H1 (cell line): ENCODE measurements around the gene RNF168. TPM values are rescaled to one million over a fixed set of nuclear protein-coding genes. Genes with fewer than 3 reads are reported as not detected.

Experiments used
- CTCF ChIA-PET: fragments of 300-600 bp; sonication (Branson Sonifier 250); formaldehyde crosslinking; loops from one replicate; lab custom pipeline; 2021; ENCODE audit not compliant: partially characterized antibody; lab: Charles Lee
- POLR2A ChIA-PET: fragments of 300-600 bp; sonication (Branson Sonifier 250); formaldehyde crosslinking; loops from one replicate; lab custom pipeline; 2021; ENCODE audit warnings: inconsistent platforms; ENCODE audit not compliant: partially characterized antibody; lab: Charles Lee
- DNase-seq, 2 experiments: peaks; one replicate each; pipeline versions ENCODE4 v3.0.0 to v3.0.0-alpha.2; 2010 to 2022; ENCODE audit warnings: low spot score in 2 of 2, low read depth in 1 of 2, mixed read lengths in 1 of 2
- FAIRE-seq: peaks from 2 replicates; lab custom pipeline; 2011; peaks lifted over from hg19 to GRCh38; lab: Jason Lieb, UNC
- H2AFZ ChIP-seq: 2 replicates; pipeline ENCODE4 v1.8.1; 2012; ENCODE audit warnings: low read length, inconsistent platforms
- H2AK5ac ChIP-seq: 2 replicates; pipeline ENCODE4 v1.6.1; 2013; ENCODE audit warnings: low read depth, low read length
- H2BK120ac ChIP-seq: replicated peaks from 2 replicates; pipeline ENCODE3; 2013; ENCODE audit warnings: low read depth, low read length, inconsistent platforms
- H2BK12ac ChIP-seq: 2 replicates; pipeline ENCODE4 v1.6.1; 2013; ENCODE audit warnings: low read depth, low read length
- H2BK15ac ChIP-seq: 2 replicates; pipeline ENCODE4 v1.6.1; 2013; ENCODE audit warnings: low read length
- H2BK20ac ChIP-seq: 2 replicates; pipeline ENCODE4 v1.6.1; 2013; ENCODE audit warnings: low read length
- H2BK5ac ChIP-seq: 2 replicates; pipeline ENCODE4 v1.6.1; 2013; ENCODE audit warnings: low read depth, low read length
- H3K14ac ChIP-seq: 2 replicates; pipeline ENCODE4 v1.6.1; 2013; ENCODE audit warnings: inconsistent platforms; ENCODE audit not compliant: insufficient read length
- H3K18ac ChIP-seq: 2 replicates; pipeline ENCODE4 v1.6.1; 2013; ENCODE audit warnings: low read length; ENCODE audit errors: extremely low read depth
- H3K23ac ChIP-seq: 2 replicates; pipeline ENCODE4 v1.6.1; 2013; ENCODE audit warnings: inconsistent platforms; ENCODE audit not compliant: insufficient read length
- H3K23me2 ChIP-seq: 2 replicates; pipeline ENCODE4 v1.6.1; 2013; ENCODE audit warnings: low read depth, low read length
- H3K27ac ChIP-seq: 2 replicates; pipeline ENCODE4 v1.6.1; 2011; ENCODE audit warnings: low read depth, low read length, inconsistent platforms
- H3K27me3 ChIP-seq, 4 experiments: replicated peaks in 1 of 4; 1 replicate in 1 of 4; 2 replicates in 3 of 4; pipeline versions ENCODE4 v1.6.1 to v1.8.1; 2011 to 2013; ENCODE audit warnings: low read length in 3 of 4, mild to moderate bottlenecking in 3 of 4, inconsistent platforms in 2 of 4, mixed read lengths in 2 of 4, moderate library complexity in 1 of 4; ENCODE audit not compliant: control insufficient read depth in 3 of 4, insufficient read depth in 3 of 4; ENCODE audit errors: extremely low read depth in 1 of 4
- H3K36me3 ChIP-seq, 4 experiments: 2 replicates each; pipeline versions ENCODE4 v1.6.1 to v1.8.1; 2011 to 2013; ENCODE audit warnings: mild to moderate bottlenecking in 4 of 4, low read length in 3 of 4, moderate library complexity in 2 of 4, control low read depth in 1 of 4, inconsistent platforms in 1 of 4; ENCODE audit not compliant: insufficient read depth in 4 of 4, control insufficient read depth in 2 of 4
- H3K4ac ChIP-seq: replicated peaks from 2 replicates; pipeline ENCODE3; 2013; ENCODE audit warnings: low read length, low read depth, mixed read lengths, inconsistent platforms; ENCODE audit not compliant: insufficient read length
- H3K4me1 ChIP-seq, 4 experiments: replicated peaks in 1 of 4; 1 replicate in 1 of 4; 2 replicates in 3 of 4; pipeline versions ENCODE4 v1.6.1 to v1.8.1; 2011 to 2013; ENCODE audit warnings: low read length in 3 of 4, inconsistent platforms in 2 of 4, mixed read lengths in 1 of 4; ENCODE audit not compliant: insufficient read depth in 4 of 4, control insufficient read depth in 3 of 4
- H3K4me2 ChIP-seq, 2 experiments: 2 replicates each; pipeline versions ENCODE4 v1.6.1 to v1.8.1; 2011 to 2013; ENCODE audit warnings: low read depth in 2 of 2, low read length in 2 of 2, control low read depth in 1 of 2, inconsistent platforms in 1 of 2, mild to moderate bottlenecking in 1 of 2; ENCODE audit not compliant: insufficient read depth in 1 of 2
- H3K4me3 ChIP-seq, 4 experiments: fragments of 200-600, 300-600 bp in 1 of 4; sonication (generic), shearing (Covaris generic), sonication (Bioruptor Twin) in 1 of 4; 2 replicates each; pipeline versions ENCODE4 v1.5.1 to v1.8.1; 2011 to 2016; ENCODE audit warnings: low read length in 4 of 4, low read depth in 3 of 4, control low read depth in 2 of 4, inconsistent platforms in 2 of 4, mild to moderate bottlenecking in 2 of 4, mixed read lengths in 1 of 4, moderate library complexity in 1 of 4; ENCODE audit not compliant: insufficient read depth in 2 of 4; ENCODE audit errors: extremely low read depth in 1 of 4
- H3K56ac ChIP-seq: replicated peaks from 2 replicates; pipeline ENCODE3; 2013; ENCODE audit warnings: low read depth, mild to moderate bottlenecking, mixed read lengths, low read length, inconsistent platforms; ENCODE audit not compliant: insufficient read length
- H3K79me1 ChIP-seq: 2 replicates; pipeline ENCODE4 v1.6.1; 2013; ENCODE audit warnings: low read depth, low read length, control low read depth
- H3K79me2 ChIP-seq, 2 experiments: 2 replicates each; pipeline versions ENCODE4 v1.6.1 to v1.8.1; 2012 to 2013; ENCODE audit warnings: low read length in 2 of 2, mild to moderate bottlenecking in 2 of 2, inconsistent platforms in 1 of 2; ENCODE audit not compliant: insufficient read depth in 2 of 2, control insufficient read depth in 1 of 2
- H3K9ac ChIP-seq, 4 experiments: replicated peaks in 1 of 4; 1 replicate in 1 of 4; 2 replicates in 3 of 4; pipeline versions ENCODE4 v1.6.1 to v1.8.1; 2011 to 2013; ENCODE audit warnings: low read depth in 3 of 4, low read length in 3 of 4, control low read depth in 2 of 4, mild to moderate bottlenecking in 2 of 4, moderate library complexity in 2 of 4, inconsistent platforms in 1 of 4; ENCODE audit errors: extremely low read depth in 1 of 4
- H3K9me3 ChIP-seq, 2 experiments: 2 replicates each; pipeline versions ENCODE4 v1.6.1 to v1.8.1; 2012 to 2013; ENCODE audit warnings: mild to moderate bottlenecking in 2 of 2, moderate library complexity in 2 of 2, control low read depth in 1 of 2, inconsistent platforms in 1 of 2, low read depth in 1 of 2, low read length in 1 of 2, mixed read lengths in 1 of 2; ENCODE audit not compliant: insufficient read depth in 2 of 2
- H4K20me1 ChIP-seq, 2 experiments: replicated peaks in 1 of 2; 2 replicates each; pipeline versions ENCODE3 to v1.8.1; 2011 to 2013; ENCODE audit warnings: inconsistent platforms in 2 of 2, low read length in 2 of 2, mild to moderate bottlenecking in 1 of 2; ENCODE audit not compliant: insufficient read depth in 2 of 2, control insufficient read depth in 1 of 2
- H4K5ac ChIP-seq: 2 replicates; pipeline ENCODE4 v1.6.1; 2013; ENCODE audit warnings: low read length, low read depth, mixed read lengths, inconsistent platforms; ENCODE audit not compliant: insufficient read length
- H4K8ac ChIP-seq: 2 replicates; pipeline ENCODE4 v1.8.0; 2013; ENCODE audit warnings: mild to moderate bottlenecking, moderate library complexity, low read length, inconsistent platforms; ENCODE audit not compliant: insufficient read depth; ENCODE audit errors: extremely low read depth
- H4K91ac ChIP-seq: replicated peaks from 2 replicates; pipeline ENCODE3; 2013; ENCODE audit warnings: low read length, mixed read lengths, inconsistent platforms; ENCODE audit not compliant: insufficient read length
- ATF3 ChIP-seq: IDR thresholded peaks from 2 replicates; pipeline ENCODE4 v1.6.1; 2011; ENCODE audit warnings: low read depth, mild to moderate bottlenecking, low read length; ENCODE audit not compliant: insufficient read depth
- CBX8 ChIP-seq: fragments of 300-800, 300-1000 bp; sonication (generic); IDR thresholded peaks from 2 replicates; pipeline ENCODE4 v1.7.1; 2016; ENCODE audit warnings: low read depth, low read length, borderline replicate concordance
- EGR1 ChIP-seq: IDR thresholded peaks from 2 replicates; pipeline ENCODE4 v1.6.1; 2011; ENCODE audit warnings: low read depth, low read length, borderline replicate concordance
- HDAC6 ChIP-seq: IDR thresholded peaks from one replicate; pipeline ENCODE4 v1.7.1; 2012; ENCODE audit warnings: low read depth, mild to moderate bottlenecking, inconsistent platforms, low read length, moderate library complexity
- MAX ChIP-seq: IDR thresholded peaks from 2 replicates; pipeline ENCODE4 v1.6.1; 2012; ENCODE audit warnings: inconsistent platforms
- NANOG ChIP-seq: IDR thresholded peaks from 2 replicates; pipeline ENCODE4 v1.6.1; 2011; ENCODE audit warnings: low read length, low read depth, mild to moderate bottlenecking, inconsistent platforms; ENCODE audit not compliant: insufficient read depth, poor library complexity, severe bottlenecking
- NRF1 ChIP-seq: IDR thresholded peaks from 2 replicates; pipeline ENCODE4 v1.6.1; 2011; ENCODE audit warnings: mild to moderate bottlenecking, low read depth, low read length, improper control_type of control experiment
- POLR2A ChIP-seq, 2 experiments: IDR thresholded peaks; 1 replicate in 1 of 2; 2 replicates in 1 of 2; pipeline ENCODE4 v1.6.1; 2011; ENCODE audit warnings: low read depth in 2 of 2, low read length in 2 of 2, mild to moderate bottlenecking in 2 of 2; ENCODE audit errors: control extremely low read depth in 1 of 2
- RBBP5 ChIP-seq: IDR thresholded peaks from 2 replicates; pipeline ENCODE4 v1.7.1; 2012; ENCODE audit warnings: low read depth, mild to moderate bottlenecking, inconsistent platforms, low read length, moderate library complexity, borderline replicate concordance
- SRF ChIP-seq: IDR thresholded peaks from 2 replicates; pipeline ENCODE4 v1.6.1; 2011; ENCODE audit warnings: mild to moderate bottlenecking, low read depth, low read length, moderate library complexity
- TBP ChIP-seq: IDR thresholded peaks from 2 replicates; pipeline ENCODE4 v1.6.1; 2011; ENCODE audit warnings: low read depth, low read length, improper control_type of control experiment
- TEAD4 ChIP-seq: IDR thresholded peaks from 2 replicates; pipeline ENCODE4 v1.6.1; 2012; ENCODE audit warnings: low read depth, low read length, inconsistent platforms, mixed read lengths
- WGBS, 2 experiments: shearing (Covaris generic) in 1 of 2; methylation state at CpG; one replicate each; pipeline versions ENCODE4 v1.1.6 to v1.1.7; 2013 to 2015; ENCODE audit warnings: low lambda C conversion rate in 2 of 2, mixed read lengths in 2 of 2, inconsistent platforms in 1 of 2, low coverage in 1 of 2, missing lambda C conversion rate in 1 of 2; ENCODE audit not compliant: insufficient replicate concordance in 2 of 2, insufficient coverage in 1 of 2, insufficient read length in 1 of 2; ENCODE audit errors: extremely low coverage in 1 of 2, missing lambda C conversion rate in 1 of 2; 5-methylcytosine and 5-hydroxymethylcytosine counted together
- polyA plus RNA-seq, 7 experiments: library from polyadenylated mRNA; depleted of rRNA in 3 of 7; stranded (reverse) in 5 of 7; unstranded in 2 of 7; fragments of >200 nt in 5 of 7; fragments of 200-250 nt in 2 of 7; gene quantifications; 1 replicate in 5 of 7; 2 replicates in 1 of 7; 4 replicates in 1 of 7; pipeline versions ENCODE4 v1.2.1 to v1.2.3, GENCODE V29; 2011 to 2013; ENCODE audit warnings: missing spikeins in 2 of 7, mixed read lengths in 2 of 7
- total RNA-seq: library from RNA; stranded (reverse); fragmentation: NEBNext Ultra II Directional; extraction: Animal tissue kit (Norgen Biotek cat#: 25700); gene quantifications from 2 replicates; pipeline ENCODE4 v1.2.1, GENCODE V29; 2021

RNF168 gene
- total and polyA plus RNA-seq, 2 of the 8 experiments (the other 6 are each of a cell fraction or from before 2014, with no cell fraction given) = 6.3 to 63.5 TPM

- Histone ChIP-seq H4K20me1 (peaks cover 0 to 3% of the 10 kb centered on the region in 2 experiments), H3K14ac (no peak overlapping the region), H3K4me1 (no peaks in the 10 kb centered on the region), H3K23ac (no peak overlapping the region), H2AK5ac (no peak overlapping the region), H3K4me2 (no peak overlapping the region), H3K79me2 (no peaks in the 10 kb centered on the region), H3K9ac (no peak overlapping the region), H2BK15ac (no peak overlapping the region), H2BK12ac (no peak overlapping the region), H2BK5ac (no peak overlapping the region), H3K9me3 (no peaks in the 10 kb centered on the region), H3K79me1 (no peaks in the 10 kb centered on the region), H3K36me3 (peaks cover 17 to 39% (median 30%) of the 10 kb centered on the region in 4 experiments), H3K56ac (no peak overlapping the region), H2BK20ac (no peak overlapping the region), H3K18ac (no peak overlapping the region), H3K4ac (no peak overlapping the region), H2BK120ac (no peak overlapping the region), H4K8ac (no peak overlapping the region), H3K27me3 (no peaks in the 10 kb centered on the region), H2AFZ (no peak overlapping the region), H3K27ac (no peak overlapping the region), H3K23me2 (no peaks in the 10 kb centered on the region), H4K5ac (no peak overlapping the region), H3K4me3 (no peak overlapping the region), H4K91ac (no peak overlapping the region)
- ChIA-PET CTCF (interaction anchor here (0.8 kb wide), 1 partner anchor 20 kb away, joined by 3 read pairs; no protein-coding TSS in a partner anchor), POLR2A (no interaction called here)
- WGBS, 2 experiments = 87% methylated on average over 2 of the region's 2 CpGs; no CpG with 5 or more reads in 1 of the 2 experiments
- DNase-seq (no peak), FAIRE-seq (no peak)
- TF ChIP-seq HDAC6 = no peak
- no peak for TF ChIP-seq ATF3
- TF ChIP-seq POLR2A (IDR thresholded peaks at IDR 0.05; ENCODE audit: control extremely low read depth in 1 of 2, low read depth in 2 of 2, low read length in 2 of 2) = no peak
- TF ChIP-seq NRF1 = no peak
- TF ChIP-seq MAX = no peak
- TF ChIP-seq EGR1 = no peak
- TF ChIP-seq TEAD4 = no peak
- TF ChIP-seq RBBP5 = no peak
- TF ChIP-seq CBX8 = no peak
- TF ChIP-seq SRF = no peak
- no peak for TF ChIP-seq TBP
- no peak for TF ChIP-seq NANOG
Observed at GRCh38 chr3:196471551-196471950, 32.0 kb downstream of the RNF168 start.
